ENCODE results near the gene CHAT.

DNA sequence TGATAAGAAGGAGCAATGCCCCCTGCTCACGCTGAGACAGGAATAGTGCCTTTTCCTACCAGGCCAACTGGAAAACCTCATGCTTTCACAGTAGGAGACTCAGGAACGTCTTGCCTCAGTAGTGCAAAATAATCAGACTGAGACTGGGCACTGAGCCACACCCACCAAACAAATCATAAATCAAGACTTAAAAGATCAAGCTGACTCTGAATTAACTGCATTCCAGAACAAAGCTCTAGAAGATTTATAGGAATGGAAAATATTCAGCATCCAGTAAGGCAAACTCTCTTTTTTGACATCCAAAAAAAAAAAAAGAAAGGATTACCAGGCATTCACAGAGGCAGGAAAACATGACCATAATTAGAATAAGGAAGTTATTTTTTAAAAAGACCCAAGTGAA, 34.2 kb upstream of the CHAT start:
- TF ChIP-seq ZBTB7A (tag by site-specific recombination; IDR thresholded peaks at IDR 0.05; ENCODE audit: low read depth), result no peak
- no peak for TF ChIP-seq MZF1 (tag by site-specific recombination; IDR thresholded peaks at IDR 0.05; ENCODE audit: borderline replicate concordance)
- TF ChIP-seq ZNF776 (tag by site-specific recombination; IDR thresholded peaks at IDR 0.05; ENCODE audit: borderline replicate concordance), result no peak
- no peak for TF ChIP-seq ZNF670 (tag by site-specific recombination; IDR thresholded peaks at IDR 0.05; ENCODE audit: low read depth)
- no peak for TF ChIP-seq ZNF146 (tag by site-specific recombination; IDR thresholded peaks at IDR 0.05)
- no peak for TF ChIP-seq ZNF221 (tag by site-specific recombination; IDR thresholded peaks at IDR 0.05; ENCODE audit: borderline replicate concordance)
- TF ChIP-seq GFI1B (tag by site-specific recombination; IDR thresholded peaks at IDR 0.05), result no peak
